Activated naive CD4-positive, alpha-beta T cell treated with anti-CD3 and anti-CD28 coated beads, Interleukin-2, amount 10 ng/mL, durations not matched to agents 7 days and 5 days (primary cell): ENCODE data around the gene LRRC8A.
A peak's percentile ranks its signal among the peaks of the same experiment; 100 is the strongest.

Experiments
- CTCF ChIA-PET: fragments of 350-600 bp; sonication (Branson Sonifier 250); formaldehyde crosslinking; loops from one replicate; lab custom pipeline; 2021; ENCODE audit warnings: antibody characterized with exemption; lab: Charles Lee
- DNase-seq: peaks from one replicate; pipeline ENCODE4 v3.0.0-alpha.2; 2020
- H3K27ac Mint-ChIP-seq: one replicate; pipeline ENCODE4 v1.8.0; 2021; ENCODE audit warnings: mild to moderate bottlenecking, moderate library complexity, mixed read lengths
- H3K27me3 Mint-ChIP-seq: one replicate; pipeline ENCODE4 v1.8.0; 2021; ENCODE audit warnings: mild to moderate bottlenecking, mixed read lengths
- H3K36me3 Mint-ChIP-seq: one replicate; pipeline ENCODE4 v1.8.0; 2021; ENCODE audit warnings: mixed read lengths
- H3K4me1 Mint-ChIP-seq: one replicate; pipeline ENCODE4 v1.8.0; 2021; ENCODE audit warnings: mixed read lengths
- H3K4me3 Mint-ChIP-seq: one replicate; pipeline ENCODE4 v1.8.0; 2021; ENCODE audit warnings: mild to moderate bottlenecking, moderate library complexity, mixed read lengths
- H3K9me3 Mint-ChIP-seq: one replicate; pipeline ENCODE4 v1.8.0; 2021; ENCODE audit warnings: mixed read lengths

Gene LRRC8A

DNA sequence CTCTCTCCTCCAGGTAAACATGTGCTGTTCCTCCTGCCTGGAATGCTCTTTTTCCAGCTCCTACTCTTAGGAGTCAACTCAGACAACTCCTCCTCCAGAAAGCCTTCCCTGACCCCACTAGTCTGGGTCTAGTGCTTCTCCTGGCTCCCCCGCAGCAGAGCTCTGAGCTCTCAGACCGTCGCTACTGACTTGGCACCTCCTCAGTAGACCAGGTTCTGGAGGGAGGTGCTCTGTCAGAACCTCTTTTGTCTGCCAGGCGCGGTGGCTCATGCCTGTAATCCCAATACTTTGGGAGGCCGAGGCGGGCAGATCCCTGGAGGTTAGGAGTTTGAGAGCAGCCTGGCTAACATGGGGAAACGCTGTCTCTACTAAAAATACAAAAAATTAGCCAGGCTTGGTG lies 3.4 kb downstream of the LRRC8A start:
- no peaks in the 10 kb centered on the region for H3K9me3 Mint-ChIP-seq
- H3K27me3 Mint-ChIP-seq, result peaks cover 4% of the 10 kb centered on the region
- peaks cover 64% of the 10 kb centered on the region for H3K36me3 Mint-ChIP-seq
- CTCF ChIA-PET, result interaction anchor here (1.1 kb wide), 1 partner anchor 13 kb away, joined by 3 read pairs; no protein-coding TSS in a partner anchor
- peak overlapping the region; percentile 83 for H3K27ac Mint-ChIP-seq
- H3K4me3 Mint-ChIP-seq, result peak overlapping the region; percentile 98
- no peak for DNase-seq
- H3K4me1 Mint-ChIP-seq, result peaks cover 74% of the 10 kb centered on the region

DNA sequence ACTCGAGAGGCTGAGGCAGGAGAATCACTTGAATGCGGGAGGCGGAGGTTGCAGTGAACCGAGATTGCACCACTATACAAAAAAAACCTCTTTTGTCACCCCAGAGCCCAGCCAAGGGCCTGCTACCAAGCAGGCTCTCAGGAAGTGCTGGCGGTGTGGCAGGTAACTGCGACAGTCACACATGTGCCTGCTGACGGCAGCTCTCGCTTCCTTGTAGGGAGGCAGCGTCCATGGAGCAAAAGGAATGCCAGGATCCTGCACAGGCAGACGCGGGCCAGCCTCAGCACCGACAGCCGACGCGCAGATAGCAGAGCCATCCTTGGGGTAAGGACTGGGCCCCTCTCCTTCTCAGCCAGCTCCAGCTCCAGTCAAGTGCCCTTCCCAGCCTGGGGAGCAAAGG lies 3.9 kb downstream of the LRRC8A start:
- CTCF ChIA-PET, result no interaction called here
- peaks cover 75% of the 10 kb centered on the region for H3K4me1 Mint-ChIP-seq
- no peak overlapping the region for H3K4me3 Mint-ChIP-seq
- peaks cover 69% of the 10 kb centered on the region for H3K36me3 Mint-ChIP-seq
- DNase-seq, result no peak
- H3K27ac Mint-ChIP-seq, result peak overlapping the region; percentile 83
- peaks cover 4% of the 10 kb centered on the region for H3K27me3 Mint-ChIP-seq
- H3K9me3 Mint-ChIP-seq, result no peaks in the 10 kb centered on the region

DNA sequence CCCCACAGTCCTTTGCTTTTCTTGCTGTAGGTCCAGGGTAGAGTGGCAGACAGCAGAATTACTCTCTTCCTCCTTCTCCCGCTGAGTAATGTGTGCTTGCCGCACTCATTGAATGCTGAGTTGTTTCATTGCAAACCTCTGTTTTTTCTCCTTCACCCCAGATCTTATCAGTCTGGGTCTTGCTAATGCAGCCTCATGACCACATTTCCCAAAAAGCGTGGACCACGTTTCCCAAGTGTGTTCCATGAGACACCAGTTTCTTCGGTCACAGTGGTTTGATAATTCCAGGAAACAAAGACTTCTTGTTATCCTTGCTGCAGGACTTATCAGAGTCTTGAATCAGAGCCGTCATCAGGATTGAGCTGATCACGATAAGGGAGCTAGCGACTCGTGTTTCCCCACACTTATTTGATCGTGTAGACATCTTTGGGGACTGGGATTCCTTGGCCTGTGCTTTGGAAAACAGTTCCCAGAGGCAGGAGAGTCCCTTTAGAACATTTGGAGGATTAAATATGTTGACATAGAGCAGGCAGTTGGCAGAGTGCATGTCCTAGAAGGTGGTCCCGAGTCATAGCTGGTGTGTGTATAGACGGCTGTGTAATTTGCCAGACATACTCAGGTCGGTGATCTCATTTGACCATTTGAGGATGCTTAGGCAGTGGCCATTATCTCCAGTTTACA lies 4.4 kb downstream of the LRRC8A start:
- Mint-ChIP-seq H3K4me1 (peaks cover 75% of the 10 kb centered on the region), H3K36me3 (peaks cover 73% of the 10 kb centered on the region), H3K4me3 (no peak overlapping the region), H3K27me3 (peaks cover 4% of the 10 kb centered on the region), H3K9me3 (no peaks in the 10 kb centered on the region), H3K27ac (peak overlapping the region; percentile 83)
- CTCF ChIA-PET, result no interaction called here
- DNase-seq, result no peak

DNA sequence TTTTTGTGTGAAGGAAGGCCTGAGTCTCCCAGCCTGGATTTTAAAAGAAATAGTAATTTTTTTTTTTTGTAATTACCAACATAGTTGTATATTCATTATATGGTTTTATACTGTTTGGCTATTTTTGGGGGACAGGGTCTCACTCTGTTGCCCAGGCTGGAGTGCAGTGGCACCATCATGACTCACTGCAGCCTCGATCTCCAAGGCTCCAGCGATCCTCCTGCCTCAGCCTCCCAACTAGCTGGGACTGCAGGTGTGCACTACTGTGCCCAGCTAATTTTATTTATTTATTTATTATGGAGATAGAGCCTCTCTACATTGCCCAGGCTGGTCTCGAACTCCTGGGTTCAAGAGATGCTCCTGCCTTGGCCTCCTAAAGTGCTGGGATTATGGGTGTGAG lies 5.1 kb downstream of the LRRC8A start:
- Mint-ChIP-seq H3K27me3 (peaks cover under 1% of the 10 kb centered on the region), H3K9me3 (no peaks in the 10 kb centered on the region), H3K36me3 (peaks cover 72% of the 10 kb centered on the region), H3K27ac (peak overlapping the region; percentile 15), H3K4me3 (no peak overlapping the region), H3K4me1 (peaks cover 79% of the 10 kb centered on the region)
- no peak for DNase-seq
- CTCF ChIA-PET, result no interaction called here

DNA sequence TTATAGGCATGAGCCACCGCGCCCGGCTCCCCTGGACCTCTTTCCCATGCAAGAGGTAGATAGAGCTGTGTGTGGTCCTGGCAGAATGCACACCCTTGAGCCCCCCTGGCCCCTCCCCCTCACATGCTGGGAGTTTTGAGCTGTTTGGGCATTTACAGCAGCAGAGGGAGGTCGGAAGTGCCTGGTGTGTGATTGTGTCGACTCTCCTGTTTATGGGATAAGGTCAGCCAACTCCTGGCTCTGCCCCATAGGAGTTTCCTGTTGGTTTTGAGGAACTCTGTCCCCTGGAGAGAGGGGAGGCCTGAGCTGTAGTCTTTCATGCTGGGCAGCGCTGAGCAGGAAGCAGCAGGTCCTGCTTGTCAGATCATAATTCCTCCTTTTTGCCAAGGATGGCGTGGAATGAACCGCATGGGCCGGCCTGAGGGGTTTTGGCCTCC lies 6.0 kb downstream of the LRRC8A start:
- peaks cover 87% of the 10 kb centered on the region for H3K4me1 Mint-ChIP-seq
- no peak for DNase-seq
- no peak overlapping the region for H3K27ac Mint-ChIP-seq
- no peaks in the 10 kb centered on the region for H3K27me3 Mint-ChIP-seq
- CTCF ChIA-PET, result interaction anchor here (1.8 kb wide), 1 partner anchor 40 kb away, joined by 4 read pairs; no protein-coding TSS in a partner anchor
- peaks cover 69% of the 10 kb centered on the region for H3K36me3 Mint-ChIP-seq
- H3K9me3 Mint-ChIP-seq, result no peaks in the 10 kb centered on the region
- no peak overlapping the region for H3K4me3 Mint-ChIP-seq

DNA sequence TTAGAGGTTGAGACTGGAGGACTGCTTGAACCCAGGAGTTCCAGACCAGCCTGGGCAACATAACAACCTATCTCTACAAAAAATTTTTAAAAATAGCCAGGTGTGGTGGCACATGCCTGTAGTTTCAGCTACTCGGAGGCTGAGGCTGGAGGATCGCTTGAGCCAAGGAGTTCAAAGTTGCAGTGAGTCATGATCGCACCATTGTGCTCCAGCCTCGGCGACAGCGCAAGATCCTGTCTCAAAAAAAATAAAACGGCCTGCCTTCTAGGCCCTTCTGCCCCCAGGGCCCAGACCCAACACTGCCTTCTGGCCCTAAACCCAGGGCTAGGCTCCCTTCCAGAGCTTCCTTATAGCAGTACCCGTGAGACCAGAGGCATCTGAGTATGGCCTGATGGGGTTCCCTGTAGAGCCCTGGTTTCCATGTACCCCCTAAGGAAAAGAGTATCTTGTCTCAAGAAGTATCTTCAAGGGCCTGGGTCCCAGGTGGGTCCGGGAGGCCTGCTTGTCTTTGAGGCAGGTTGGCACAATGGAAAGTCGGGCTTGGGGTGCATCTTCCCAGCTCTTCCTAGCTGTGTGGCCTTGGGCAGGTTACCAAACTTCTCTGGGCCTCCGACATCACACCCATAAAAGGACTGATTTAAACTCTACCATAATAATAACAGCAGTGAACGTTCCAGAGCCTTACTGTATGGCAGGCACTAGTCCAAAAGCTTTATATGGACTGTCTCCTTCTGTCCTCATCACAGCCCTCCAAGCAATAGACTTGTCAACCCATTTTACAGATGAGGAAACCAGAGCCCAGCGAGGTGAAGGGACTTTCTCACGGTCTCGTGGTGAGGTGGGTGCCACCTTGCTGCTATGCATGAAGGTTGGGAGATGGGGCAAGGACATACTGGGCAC lies 9.6 kb downstream of the LRRC8A start:
- H3K4me3 Mint-ChIP-seq, result no peak overlapping the region
- CTCF ChIA-PET, result no interaction called here

DNA sequence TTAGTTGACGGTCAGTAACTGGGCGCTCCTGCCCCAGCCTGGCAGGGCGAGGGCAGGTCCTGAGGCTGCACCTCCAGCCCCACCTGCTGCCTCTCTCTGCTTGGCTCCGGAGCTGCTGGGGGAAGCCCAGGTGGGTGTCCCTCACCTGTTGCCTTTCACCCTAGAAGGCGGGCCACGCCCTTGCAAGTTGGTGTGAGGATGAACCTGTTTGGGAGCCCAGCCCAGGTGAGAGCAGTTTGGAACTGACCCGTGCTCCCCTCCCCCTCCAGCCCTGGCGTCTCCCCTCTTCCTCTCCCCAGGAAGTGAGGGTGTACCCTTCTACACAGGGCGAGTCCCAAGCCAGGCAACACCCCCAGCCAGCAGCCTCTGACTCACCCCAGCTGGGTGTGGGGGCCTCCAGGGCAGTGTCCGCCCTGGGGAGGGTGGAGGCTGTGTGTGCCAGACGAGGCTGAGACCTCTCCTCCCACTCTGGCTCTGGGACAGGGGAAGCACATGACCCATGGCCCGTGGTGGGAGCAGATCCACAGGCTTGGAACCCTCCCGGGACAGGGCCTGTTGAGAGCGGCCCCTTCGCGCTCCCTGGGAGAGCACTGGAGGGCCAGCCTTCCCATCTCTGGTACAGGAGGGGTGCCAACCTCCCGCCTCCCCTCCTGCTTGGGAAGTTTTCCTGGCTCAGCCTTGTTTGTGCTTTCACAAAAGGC lies 10.4 kb downstream of the LRRC8A start:
- H3K27ac Mint-ChIP-seq, result peak overlapping the region; percentile 72
- H3K9me3 Mint-ChIP-seq, result no peaks in the 10 kb centered on the region
- H3K4me3 Mint-ChIP-seq, result no peak overlapping the region
- CTCF ChIA-PET, result no interaction called here
- DNase-seq, result peak; percentile 46
- no peaks in the 10 kb centered on the region for H3K27me3 Mint-ChIP-seq
- H3K4me1 Mint-ChIP-seq, result peaks cover 84% of the 10 kb centered on the region
- peaks cover 62% of the 10 kb centered on the region for H3K36me3 Mint-ChIP-seq

More for the DNA sequence above, 9.6 kb downstream of the LRRC8A start:
- no peak for DNase-seq
- peaks cover 61% of the 10 kb centered on the region for H3K36me3 Mint-ChIP-seq
- peaks cover 82% of the 10 kb centered on the region for H3K4me1 Mint-ChIP-seq
- H3K9me3 Mint-ChIP-seq, result no peaks in the 10 kb centered on the region
- no peaks in the 10 kb centered on the region for H3K27me3 Mint-ChIP-seq
- peak overlapping the region; percentile 72 for H3K27ac Mint-ChIP-seq

DNA sequence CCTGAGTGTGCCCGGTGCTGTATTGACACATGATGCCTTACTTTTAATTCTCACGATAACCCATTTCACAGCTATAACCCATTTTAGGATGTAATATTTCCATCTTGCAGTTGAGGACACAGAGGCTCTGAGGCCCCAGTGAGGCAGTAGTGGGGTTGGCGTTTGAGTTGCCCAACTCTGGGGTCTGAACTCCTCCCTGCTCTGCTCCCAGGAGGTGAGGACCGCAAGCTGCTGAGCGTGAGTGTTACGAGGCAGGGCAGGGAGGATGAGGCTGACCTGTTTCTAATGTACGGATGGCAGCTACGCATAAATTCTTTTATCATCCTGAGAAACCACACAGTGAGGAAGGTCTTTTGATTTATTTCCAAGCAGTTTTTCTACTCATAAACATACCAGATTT lies 11.4 kb downstream of the LRRC8A start:
- CTCF ChIA-PET, result interaction anchor here (0.7 to 1.2 kb wide), 2 partner anchors 33 to 35 kb away, joined by 3 read pairs; no protein-coding TSS in a partner anchor

DNA sequence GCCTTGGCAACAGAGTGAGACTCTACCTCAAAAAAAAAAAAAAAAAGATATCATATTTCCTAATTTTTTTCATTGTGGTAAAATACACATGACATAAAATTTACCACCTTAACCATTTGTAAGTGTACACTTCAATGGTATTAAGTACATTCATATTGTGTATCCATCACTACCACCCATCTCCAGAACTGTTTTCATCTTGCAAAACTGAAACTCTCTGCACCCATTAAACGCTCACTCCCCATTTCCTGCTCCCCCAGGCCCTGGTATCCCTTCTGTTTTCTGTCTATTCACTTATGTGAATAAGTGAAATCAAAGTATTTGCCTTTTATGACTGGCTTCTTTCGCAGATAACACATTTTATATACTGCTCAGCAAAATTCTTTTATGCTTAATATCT lies 12.8 kb downstream of the LRRC8A start:
- DNase-seq, result peak; percentile 58
- Mint-ChIP-seq H3K4me3 (no peak overlapping the region), H3K36me3 (peaks cover 63% of the 10 kb centered on the region), H3K4me1 (peaks cover 89% of the 10 kb centered on the region), H3K27me3 (no peaks in the 10 kb centered on the region), H3K27ac (peak overlapping the region; percentile 71), H3K9me3 (no peaks in the 10 kb centered on the region)
- CTCF ChIA-PET, result interaction anchor here (1.5 kb wide), 1 partner anchor 33 kb away, joined by 6 read pairs; no protein-coding TSS in a partner anchor

More for the DNA sequence above, 11.4 kb downstream of the LRRC8A start:
- H3K4me1 Mint-ChIP-seq, result peaks cover 84% of the 10 kb centered on the region
- H3K36me3 Mint-ChIP-seq, result peaks cover 62% of the 10 kb centered on the region
- no peak for DNase-seq
- H3K4me3 Mint-ChIP-seq, result peak overlapping the region; percentile 26
- H3K27me3 Mint-ChIP-seq, result no peaks in the 10 kb centered on the region
- peak overlapping the region; percentile 89 for H3K27ac Mint-ChIP-seq
- H3K9me3 Mint-ChIP-seq, result no peaks in the 10 kb centered on the region

DNA sequence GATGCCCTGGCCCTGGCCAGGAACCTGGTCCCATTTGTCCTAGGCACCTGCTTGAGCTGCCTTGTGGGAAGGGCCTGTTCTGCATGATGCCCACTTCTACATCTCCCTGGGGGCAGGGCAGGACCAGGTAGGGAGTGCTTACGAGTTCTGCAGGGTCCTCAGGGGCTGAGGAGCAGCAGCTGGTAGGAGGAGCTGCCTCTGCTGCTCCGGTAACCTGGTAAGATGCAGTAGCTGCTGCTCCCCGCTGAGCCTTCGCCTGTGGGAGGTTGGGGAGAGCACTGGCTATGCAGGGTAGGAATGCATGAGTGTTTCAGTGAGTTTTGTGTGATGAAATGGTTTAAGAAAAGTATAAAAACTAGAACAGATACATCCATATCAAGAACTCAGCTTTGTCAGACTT lies 13.6 kb downstream of the LRRC8A start:
- Mint-ChIP-seq H3K9me3 (no peaks in the 10 kb centered on the region), H3K27ac (peak overlapping the region; percentile 71), H3K4me1 (peaks cover 90% of the 10 kb centered on the region), H3K4me3 (no peak overlapping the region), H3K36me3 (peaks cover 60% of the 10 kb centered on the region), H3K27me3 (no peaks in the 10 kb centered on the region)
- CTCF ChIA-PET, result interaction anchor here (1.5 kb wide), 1 partner anchor 32 kb away, joined by 6 read pairs; no protein-coding TSS in a partner anchor
- no peak for DNase-seq

DNA sequence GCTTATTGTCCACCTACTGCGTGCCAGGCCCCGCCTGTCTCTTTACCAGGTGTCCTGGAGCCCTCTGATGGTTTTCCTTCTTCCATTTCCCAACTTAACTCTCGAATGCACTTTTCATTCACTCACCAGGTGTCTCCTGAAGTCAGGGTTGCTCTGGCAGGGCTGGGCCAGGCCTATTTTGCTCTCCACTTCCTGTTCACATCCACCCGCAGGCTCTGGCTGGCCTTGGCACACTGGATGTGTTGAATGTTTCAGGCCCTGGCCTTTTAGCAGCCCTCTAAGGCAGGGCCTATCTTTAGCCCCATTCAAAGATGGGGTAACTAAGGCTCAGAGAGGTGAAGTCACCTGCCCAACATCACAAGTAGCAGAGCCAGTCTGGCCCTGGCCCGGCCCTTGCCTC lies 16.4 kb downstream of the LRRC8A start:
- H3K9me3 Mint-ChIP-seq, result no peaks in the 10 kb centered on the region
- CTCF ChIA-PET, result interaction anchor here (1.6 kb wide), 1 partner anchor 14 kb away, joined by 3 read pairs; no protein-coding TSS in a partner anchor
- peak overlapping the region; percentile 7 for H3K4me3 Mint-ChIP-seq
- H3K4me1 Mint-ChIP-seq, result peaks cover 91% of the 10 kb centered on the region
- H3K27me3 Mint-ChIP-seq, result no peaks in the 10 kb centered on the region
- peaks cover 51% of the 10 kb centered on the region for H3K36me3 Mint-ChIP-seq
- DNase-seq, result peak; percentile 47
- H3K27ac Mint-ChIP-seq, result peak overlapping the region; percentile 93

DNA sequence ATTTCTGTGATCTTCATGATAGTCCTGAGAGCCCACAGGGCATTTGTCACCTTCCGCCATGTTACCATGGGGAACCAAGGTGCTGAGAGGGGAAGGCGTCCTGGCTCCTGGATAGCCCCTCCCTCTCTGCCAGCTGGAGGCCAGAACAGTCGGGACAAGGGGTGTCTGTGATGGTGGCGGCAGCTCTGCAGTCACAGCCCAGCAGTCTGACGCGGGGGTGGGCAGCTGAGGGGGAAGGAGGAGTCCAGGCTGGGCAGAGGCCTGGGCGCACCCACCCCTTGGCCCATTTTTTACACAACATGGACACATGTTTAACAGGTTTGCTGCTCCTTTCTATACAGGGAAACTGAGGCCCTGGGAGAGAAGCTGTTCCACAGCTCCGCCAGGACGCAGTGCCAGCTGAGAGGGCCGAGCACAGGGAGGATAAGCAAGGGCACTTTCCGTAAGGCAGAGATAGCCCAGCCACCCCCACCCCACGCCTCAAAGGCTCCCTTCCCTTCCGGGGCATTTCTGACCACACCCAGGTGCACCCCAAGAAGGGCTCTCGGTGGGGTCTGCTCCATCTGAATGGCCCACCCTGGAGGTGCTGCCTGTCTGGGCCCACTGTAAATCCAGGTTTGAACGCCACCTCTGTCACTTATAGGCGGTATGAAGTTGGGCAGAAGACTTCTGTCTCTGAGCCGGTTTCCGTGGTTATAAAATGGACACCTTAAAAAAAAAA lies 17.1 kb downstream of the LRRC8A start:
- Mint-ChIP-seq H3K4me1 (peaks cover 93% of the 10 kb centered on the region), H3K36me3 (peaks cover 47% of the 10 kb centered on the region), H3K27me3 (no peaks in the 10 kb centered on the region), H3K27ac (peak overlapping the region; percentile 93), H3K4me3 (peak overlapping the region; percentile 43), H3K9me3 (no peaks in the 10 kb centered on the region)
- DNase-seq, result no peak
- CTCF ChIA-PET, result interaction anchor here (1.6 kb wide), 1 partner anchor 14 kb away, joined by 3 read pairs; no protein-coding TSS in a partner anchor
